ENCODE results near the gene EXO1.
"Not testable (repeated sequence)": the region's sequence is repeated elsewhere in the genome, so short reads cannot be mapped to it uniquely, and the experiment has no call there.

Gene EXO1

GRCh38 chr1:241847540-241847795, 536 bp upstream of the EXO1 start:
- ChIA-PET POLR2A (ENCODE audit: low non-redundant PET) (no interaction called here), CTCF (interaction anchor here (0.7 to 1.3 kb wide), 2 partner anchors 322 to 1645 kb away, joined by 3 read pairs; no protein-coding TSS in a partner anchor)
- peak overlapping the region; percentile 98 for H3K27ac ChIP-seq
- DNase-seq (ENCODE audit: low spot score) = no peak
- TF ChIP-seq, protein P1, sequence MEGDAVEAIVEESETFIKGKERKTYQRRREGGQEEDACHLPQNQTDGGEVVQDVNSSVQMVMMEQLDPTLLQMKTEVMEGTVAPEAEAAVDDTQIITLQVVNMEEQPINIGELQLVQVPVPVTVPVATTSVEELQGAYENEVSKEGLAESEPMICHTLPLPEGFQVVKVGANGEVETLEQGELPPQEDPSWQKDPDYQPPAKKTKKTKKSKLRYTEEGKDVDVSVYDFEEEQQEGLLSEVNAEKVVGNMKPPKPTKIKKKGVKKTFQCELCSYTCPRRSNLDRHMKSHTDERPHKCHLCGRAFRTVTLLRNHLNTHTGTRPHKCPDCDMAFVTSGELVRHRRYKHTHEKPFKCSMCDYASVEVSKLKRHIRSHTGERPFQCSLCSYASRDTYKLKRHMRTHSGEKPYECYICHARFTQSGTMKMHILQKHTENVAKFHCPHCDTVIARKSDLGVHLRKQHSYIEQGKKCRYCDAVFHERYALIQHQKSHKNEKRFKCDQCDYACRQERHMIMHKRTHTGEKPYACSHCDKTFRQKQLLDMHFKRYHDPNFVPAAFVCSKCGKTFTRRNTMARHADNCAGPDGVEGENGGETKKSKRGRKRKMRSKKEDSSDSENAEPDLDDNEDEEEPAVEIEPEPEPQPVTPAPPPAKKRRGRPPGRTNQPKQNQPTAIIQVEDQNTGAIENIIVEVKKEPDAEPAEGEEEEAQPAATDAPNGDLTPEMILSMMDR (conservative IDR thresholded peaks at IDR 0.05; ENCODE audit: low read depth) = no peak

- peak overlapping the region; percentile 98 for H3K27ac ChIP-seq
- DNase-seq (ENCODE audit: low spot score) = no peak
- TF ChIP-seq, protein P1 (conservative IDR thresholded peaks at IDR 0.05; ENCODE audit: low read depth) = no peak
- ChIA-PET POLR2A (ENCODE audit: low non-redundant PET) (no interaction called here), CTCF (no interaction called here)
Observed at GRCh38 chr1:241848686-241849344, 811 bp downstream of the EXO1 start.

DNA sequence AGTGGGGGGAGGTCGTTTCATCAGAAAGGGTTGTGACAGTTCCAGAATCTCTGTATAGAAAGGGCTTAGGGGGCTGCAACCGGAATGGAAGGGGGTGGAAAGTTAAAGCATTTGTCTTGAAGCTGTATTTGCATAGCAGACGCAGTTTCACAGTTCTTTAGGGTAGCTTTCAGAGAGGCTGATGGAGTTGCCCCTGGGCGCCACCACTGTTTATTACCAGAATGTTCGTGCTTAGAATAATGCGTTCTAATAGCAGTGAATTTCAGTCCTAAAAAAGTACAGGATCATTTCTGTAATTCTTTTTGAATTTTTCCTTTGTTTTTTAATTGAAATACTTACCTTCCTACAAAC, 1.3 kb downstream of the EXO1 start:
- CTCF ChIA-PET = no interaction called here

DNA sequence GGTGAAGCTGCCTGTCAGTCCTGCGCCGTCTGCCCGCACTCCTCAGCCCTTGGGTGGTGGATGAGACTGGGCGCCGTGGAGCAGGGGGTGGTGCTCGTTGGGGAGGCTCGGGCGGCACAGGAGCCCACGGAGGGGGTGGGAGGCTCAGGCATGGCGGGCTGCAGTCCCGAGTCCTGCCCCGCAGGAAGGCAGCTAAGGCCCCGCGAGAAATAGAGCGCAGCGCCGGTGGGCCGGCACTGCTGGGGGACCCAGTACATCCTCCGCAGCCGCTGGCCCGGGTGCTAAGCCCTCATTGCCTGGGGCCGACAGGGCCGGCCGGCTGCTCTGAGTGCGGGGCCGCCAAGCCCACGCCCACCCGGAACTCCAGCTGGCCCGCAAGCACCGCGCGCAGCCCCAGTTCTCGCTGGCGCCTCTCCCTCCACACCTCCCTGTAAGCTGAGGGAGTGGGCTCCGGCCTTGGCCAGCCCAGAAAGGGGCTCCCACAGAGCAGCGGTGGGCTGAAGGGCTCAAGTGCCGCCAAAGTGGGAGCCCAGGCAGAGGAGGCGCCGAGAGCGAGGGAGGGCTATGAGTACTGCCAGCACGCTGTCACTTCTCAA, 7.6 kb downstream of the EXO1 start:
- H3K27ac ChIP-seq; DNase-seq (ENCODE audit: low spot score); POLR2A ChIA-PET (ENCODE audit: low non-redundant PET): not testable (repeated sequence)
- CTCF ChIA-PET = interaction anchor here (0.6 kb wide), 2 partner anchors 90 to 244 kb away, joined by 3 to 4 read pairs; no protein-coding TSS in a partner anchor

More for the DNA sequence above, 1.3 kb downstream of the EXO1 start:
- TF ChIP-seq, protein P1 (conservative IDR thresholded peaks at IDR 0.05; ENCODE audit: low read depth) = no peak
- POLR2A ChIA-PET (ENCODE audit: low non-redundant PET) = no interaction called here
- H3K27ac ChIP-seq = no peak overlapping the region
- no peak for DNase-seq (ENCODE audit: low spot score)

GRCh38 chr1:241857131-241857530, 9.1 kb downstream of the EXO1 start:
- DNase-seq (ENCODE audit: low spot score) = no peak
- no peak overlapping the region for H3K27ac ChIP-seq
- TF ChIP-seq, protein P1 (conservative IDR thresholded peaks at IDR 0.05; ENCODE audit: low read depth) = no peak
- POLR2A ChIA-PET (ENCODE audit: low non-redundant PET) = no interaction called here
- CTCF ChIA-PET = no interaction called here

GRCh38 chr1:241860922-241861321, 12.9 kb downstream of the EXO1 start:
- CTCF ChIA-PET = no interaction called here
- POLR2A ChIA-PET (ENCODE audit: low non-redundant PET) = no interaction called here

GRCh38 chr1:241869022-241869421, 21.0 kb downstream of the EXO1 start:
- DNase-seq (ENCODE audit: low spot score) = no peak
- ChIA-PET CTCF (no interaction called here), POLR2A (ENCODE audit: low non-redundant PET) (no interaction called here)

More at GRCh38 chr1:241860922-241861321, 12.9 kb downstream of the EXO1 start:
- no peak overlapping the region for H3K27ac ChIP-seq
- TF ChIP-seq, protein P1 (conservative IDR thresholded peaks at IDR 0.05; ENCODE audit: low read depth) = no peak
- DNase-seq (ENCODE audit: low spot score) = no peak

More at GRCh38 chr1:241869022-241869421, 21.0 kb downstream of the EXO1 start:
- no peak overlapping the region for H3K27ac ChIP-seq
- TF ChIP-seq, protein P1 (conservative IDR thresholded peaks at IDR 0.05; ENCODE audit: low read depth) = no peak

Data from RWPE1 (cell line).